Keratinocyte (primary cell): ENCODE measurements around the gene LY86.

ENCODE experiments used
- EZH2 ChIP-seq: IDR thresholded peaks from one replicate; pipeline ENCODE4 v1.6.1; 2012; ENCODE audit warnings: inconsistent platforms, mild to moderate bottlenecking, low read length, moderate library complexity
- TF ChIP-seq, protein P1 (sequence below), 3 experiments: IDR thresholded peaks in 1 of 3; conservative IDR thresholded peaks in 1 of 3; optimal IDR thresholded peaks in 1 of 3; 2 replicates in 2 of 3; 3 replicates in 1 of 3; pipeline versions ENCODE3 to v1.5.1; 2011; ENCODE audit warnings: low read length in 3 of 3, mild to moderate bottlenecking in 3 of 3, moderate library complexity in 2 of 3, control low read depth in 1 of 3, inconsistent platforms in 1 of 3; ENCODE audit not compliant: insufficient read depth in 2 of 3; ENCODE audit errors: extremely low read depth in 1 of 3

DNA sequence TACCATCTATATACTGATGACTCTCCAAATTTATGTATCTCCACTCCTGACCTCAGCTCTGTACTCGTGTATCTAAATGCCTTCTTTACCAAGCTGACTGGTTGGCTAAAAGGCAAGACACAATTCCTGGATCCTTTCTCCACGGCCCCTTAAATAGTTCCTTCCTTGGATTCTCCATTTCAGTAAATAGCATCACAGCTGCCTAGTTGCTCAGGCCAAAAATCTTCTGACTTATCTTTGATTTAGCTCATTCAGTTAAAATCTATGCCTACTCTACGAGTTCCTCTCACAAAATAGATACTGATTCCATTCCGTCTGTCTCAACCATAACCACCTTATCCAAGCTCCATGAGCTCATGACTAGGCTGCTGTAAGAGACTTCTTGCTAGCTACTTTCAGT lies 49.5 kb upstream of the LY86 start:
- TF ChIP-seq, protein P1, sequence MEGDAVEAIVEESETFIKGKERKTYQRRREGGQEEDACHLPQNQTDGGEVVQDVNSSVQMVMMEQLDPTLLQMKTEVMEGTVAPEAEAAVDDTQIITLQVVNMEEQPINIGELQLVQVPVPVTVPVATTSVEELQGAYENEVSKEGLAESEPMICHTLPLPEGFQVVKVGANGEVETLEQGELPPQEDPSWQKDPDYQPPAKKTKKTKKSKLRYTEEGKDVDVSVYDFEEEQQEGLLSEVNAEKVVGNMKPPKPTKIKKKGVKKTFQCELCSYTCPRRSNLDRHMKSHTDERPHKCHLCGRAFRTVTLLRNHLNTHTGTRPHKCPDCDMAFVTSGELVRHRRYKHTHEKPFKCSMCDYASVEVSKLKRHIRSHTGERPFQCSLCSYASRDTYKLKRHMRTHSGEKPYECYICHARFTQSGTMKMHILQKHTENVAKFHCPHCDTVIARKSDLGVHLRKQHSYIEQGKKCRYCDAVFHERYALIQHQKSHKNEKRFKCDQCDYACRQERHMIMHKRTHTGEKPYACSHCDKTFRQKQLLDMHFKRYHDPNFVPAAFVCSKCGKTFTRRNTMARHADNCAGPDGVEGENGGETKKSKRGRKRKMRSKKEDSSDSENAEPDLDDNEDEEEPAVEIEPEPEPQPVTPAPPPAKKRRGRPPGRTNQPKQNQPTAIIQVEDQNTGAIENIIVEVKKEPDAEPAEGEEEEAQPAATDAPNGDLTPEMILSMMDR (optimal IDR thresholded peaks at IDR 0.05 in 1 of 3, IDR thresholded peaks at IDR 0.05 in 1 of 3, conservative IDR thresholded peaks at IDR 0.05 in 1 of 3; ENCODE audit: extremely low read depth in 1 of 3, insufficient read depth in 2 of 3, low read length in 3 of 3) = no peak
- TF ChIP-seq EZH2 = no peak
